CD14-positive monocyte (primary cell): Measurements from ENCODE around the gene CPED1. TPM values are rescaled to one million over a fixed set of nuclear protein-coding genes. Genes with fewer than 3 reads are reported as not detected.

Experiments used
- DNase-seq, 3 donors: peaks; one replicate each; pipeline ENCODE4 v3.0.0-alpha.2; 2011 to 2022
- H2AFZ ChIP-seq: 2 replicates; pipeline ENCODE4 v1.6.0; 2012; ENCODE audit warnings: mild to moderate bottlenecking, low read depth, low read length, inconsistent platforms; ENCODE audit not compliant: insufficient read depth, poor library complexity, severe bottlenecking
- H3K27ac ChIP-seq, 2 donors: 1 replicate in 1 of 2; 2 replicates in 1 of 2; pipeline ENCODE4 v1.5.1; 2012 to 2013; ENCODE audit warnings: low read length in 2 of 2, control low read depth in 1 of 2, inconsistent platforms in 1 of 2, low read depth in 1 of 2, mild to moderate bottlenecking in 1 of 2
- H3K27me3 ChIP-seq, 2 donors: one replicate each; pipeline versions ENCODE4 v1.6.0 to v1.6.1; 2011 to 2013; ENCODE audit warnings: low read length in 2 of 2; ENCODE audit not compliant: control insufficient read depth in 2 of 2, insufficient read depth in 2 of 2
- H3K36me3 ChIP-seq, 2 donors: replicated peaks in 1 of 2; 1 replicate in 1 of 2; 2 replicates in 1 of 2; pipeline versions ENCODE4 v1.5.1 to v1.6.1; 2012 to 2013; ENCODE audit warnings: low read length in 2 of 2, control low read depth in 1 of 2, inconsistent platforms in 1 of 2, mild to moderate bottlenecking in 1 of 2; ENCODE audit not compliant: insufficient read depth in 2 of 2, control insufficient read depth in 1 of 2
- H3K4me1 ChIP-seq, 2 donors: 1 replicate in 1 of 2; 2 replicates in 1 of 2; pipeline versions ENCODE4 v1.5.1 to v1.6.1; 2012 to 2013; ENCODE audit warnings: low read length in 2 of 2, control low read depth in 1 of 2, inconsistent platforms in 1 of 2, mild to moderate bottlenecking in 1 of 2, moderate library complexity in 1 of 2; ENCODE audit not compliant: insufficient read depth in 2 of 2, control insufficient read depth in 1 of 2
- H3K4me2 ChIP-seq: replicated peaks from 2 replicates; pipeline ENCODE3; 2012; ENCODE audit warnings: low read length, moderate library complexity, mild to moderate bottlenecking; ENCODE audit not compliant: poor library complexity, severe bottlenecking; ENCODE audit errors: extremely low read depth
- H3K4me3 ChIP-seq, 3 experiments: fragments of 200-600 bp in 1 of 3; sonication (generic) in 1 of 3; replicated peaks in 1 of 3; 1 replicate in 2 of 3; 2 replicates in 1 of 3; pipeline ENCODE4 v1.5.1; 2011 to 2013; ENCODE audit warnings: low read length in 3 of 3, mild to moderate bottlenecking in 3 of 3, control low read depth in 2 of 3, low read depth in 2 of 3, inconsistent platforms in 1 of 3, moderate library complexity in 1 of 3
- H3K79me2 ChIP-seq: 2 replicates; pipeline ENCODE4 v1.6.0; 2012; ENCODE audit warnings: mild to moderate bottlenecking, control low read depth, inconsistent platforms, low read length, moderate library complexity; ENCODE audit not compliant: insufficient read depth
- H3K9ac ChIP-seq: 2 replicates; pipeline ENCODE4 v1.6.0; 2017; ENCODE audit warnings: low read length, mild to moderate bottlenecking; ENCODE audit not compliant: insufficient read depth, poor library complexity, severe bottlenecking
- H3K9me3 ChIP-seq, 2 donors: replicated peaks in 1 of 2; 1 replicate in 1 of 2; 2 replicates in 1 of 2; pipeline versions ENCODE4 v1.5.1 to v1.6.1; 2012 to 2013; ENCODE audit warnings: low read length in 2 of 2, control low read depth in 1 of 2; ENCODE audit not compliant: control insufficient read depth in 1 of 2, insufficient read depth in 1 of 2
- H4K20me1 ChIP-seq: 2 replicates; pipeline ENCODE4 v1.6.0; 2012; ENCODE audit warnings: mild to moderate bottlenecking, low read length, control low read depth, moderate library complexity; ENCODE audit not compliant: insufficient read depth
- H3K27ac Mint-ChIP-seq, 7 donors: one replicate each; pipeline ENCODE4 v1.8.0; 2020; ENCODE audit warnings: mild to moderate bottlenecking in 7 of 7, mixed read lengths in 7 of 7, moderate library complexity in 6 of 7, inconsistent platforms in 2 of 7
- H3K27me3 Mint-ChIP-seq, 3 donors: one replicate each; pipeline ENCODE4 v1.8.0; 2021 to 2022; ENCODE audit warnings: low read depth in 3 of 3, mild to moderate bottlenecking in 3 of 3, mixed read lengths in 3 of 3, moderate library complexity in 3 of 3, inconsistent platforms in 1 of 3
- H3K36me3 Mint-ChIP-seq, 2 donors: one replicate each; pipeline ENCODE4 v1.8.0; 2020; ENCODE audit warnings: mixed read lengths in 2 of 2, inconsistent platforms in 1 of 2, mild to moderate bottlenecking in 1 of 2
- H3K4me1 Mint-ChIP-seq: one replicate; pipeline ENCODE4 v1.8.0; 2020; ENCODE audit warnings: mild to moderate bottlenecking, mixed read lengths
- H3K4me3 Mint-ChIP-seq, 2 donors: one replicate each; pipeline ENCODE4 v1.8.0; 2020; ENCODE audit warnings: mild to moderate bottlenecking in 2 of 2, mixed read lengths in 2 of 2, moderate library complexity in 1 of 2
- H3K9me3 Mint-ChIP-seq, 7 donors: one replicate each; pipeline ENCODE4 v1.8.0; 2020 to 2022; ENCODE audit warnings: mixed read lengths in 7 of 7, mild to moderate bottlenecking in 6 of 7, moderate library complexity in 6 of 7, inconsistent platforms in 2 of 7
- WGBS: methylation state at CpG from one replicate; pipeline ENCODE4 v1.1.5; 2013; ENCODE audit warnings: missing lambda C conversion rate; ENCODE audit not compliant: insufficient coverage; 5-methylcytosine and 5-hydroxymethylcytosine counted together
- intact Hi-C, 2 donors: fragments of 100-400 bp; cut with micrococcal nuclease; formaldehyde crosslinking; loops; one replicate each; pipeline versions ENCODE4 v1.15.0 to v1.15.1; 2023
- polyA plus RNA-seq, 3 donors: library from polyadenylated mRNA; depleted of rRNA in 1 of 3; unstranded in 2 of 3; stranded (reverse) in 1 of 3; fragments of 300-500 nt in 2 of 3; fragments of >200 nt in 1 of 3; fragmentation: Illumina TruSeq in 2 of 3; gene quantifications; 1 replicate in 2 of 3; 2 replicates in 1 of 3; pipeline ENCODE4 v1.2.3, GENCODE V29; 2012 to 2021
- TF ChIP-seq, protein P1 (sequence below): fragments of 200-600 bp; IDR thresholded peaks from one replicate; pipeline ENCODE4 v1.8.0; 2022; ENCODE audit warnings: antibody characterized with exemption, mild to moderate bottlenecking

Gene CPED1
- polyA plus RNA-seq, 3 donors = 9.8 to 30.0 (median 20.4) TPM

DNA sequence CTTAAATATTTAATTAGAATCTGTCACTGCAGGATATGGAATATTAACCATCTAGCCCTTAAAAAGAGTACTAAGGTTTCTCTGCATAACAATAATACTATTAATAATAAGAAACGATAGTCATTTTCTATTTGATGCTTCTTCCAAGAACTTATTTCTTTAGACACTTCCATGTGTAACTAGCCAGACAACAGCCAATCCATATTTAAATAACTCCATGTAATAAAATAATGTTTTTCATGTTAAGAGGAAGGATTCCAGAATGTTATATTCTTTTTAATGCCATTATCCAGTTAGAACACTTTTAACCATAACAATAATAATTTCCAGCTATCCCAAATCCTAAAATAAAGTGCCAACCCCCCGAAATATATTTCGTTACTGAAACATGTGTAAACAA lies 170.2 kb downstream of the CPED1 start:
- WGBS = no CpG with 5 or more reads among the region's 3 CpGs

DNA sequence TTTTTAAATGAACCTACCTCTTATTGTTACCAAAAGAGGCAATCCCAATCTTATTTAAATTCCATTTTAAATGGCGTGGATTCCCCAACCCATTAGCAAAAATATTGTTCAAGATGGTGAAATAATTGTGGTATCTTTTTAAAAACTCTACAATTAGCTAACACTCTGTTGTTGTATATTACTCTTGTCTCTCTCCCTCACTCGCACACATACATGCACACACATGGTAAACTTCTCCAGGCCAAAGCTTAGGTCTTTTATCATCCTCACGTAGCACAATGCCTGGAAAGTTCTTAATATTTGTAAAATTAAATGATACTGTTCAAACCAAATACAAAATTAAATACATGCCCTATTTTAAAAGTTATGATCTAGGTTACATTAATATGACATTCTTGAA lies 171.0 kb downstream of the CPED1 start:
- Histone ChIP-seq H3K27me3 (no peaks in the 10 kb centered on the region), H2AFZ (no peak overlapping the region), H3K27ac (no peak overlapping the region), H3K36me3 (no peaks in the 10 kb centered on the region), H3K4me2 (no peak overlapping the region), H3K9me3 (no peaks in the 10 kb centered on the region), H3K4me3 (no peak overlapping the region), H3K79me2 (no peaks in the 10 kb centered on the region), H3K9ac (no peak overlapping the region), H3K4me1 (no peaks in the 10 kb centered on the region), H4K20me1 (no peaks in the 10 kb centered on the region)
- no peak overlapping the region for H3K4me3 Mint-ChIP-seq
- TF ChIP-seq, protein P1, sequence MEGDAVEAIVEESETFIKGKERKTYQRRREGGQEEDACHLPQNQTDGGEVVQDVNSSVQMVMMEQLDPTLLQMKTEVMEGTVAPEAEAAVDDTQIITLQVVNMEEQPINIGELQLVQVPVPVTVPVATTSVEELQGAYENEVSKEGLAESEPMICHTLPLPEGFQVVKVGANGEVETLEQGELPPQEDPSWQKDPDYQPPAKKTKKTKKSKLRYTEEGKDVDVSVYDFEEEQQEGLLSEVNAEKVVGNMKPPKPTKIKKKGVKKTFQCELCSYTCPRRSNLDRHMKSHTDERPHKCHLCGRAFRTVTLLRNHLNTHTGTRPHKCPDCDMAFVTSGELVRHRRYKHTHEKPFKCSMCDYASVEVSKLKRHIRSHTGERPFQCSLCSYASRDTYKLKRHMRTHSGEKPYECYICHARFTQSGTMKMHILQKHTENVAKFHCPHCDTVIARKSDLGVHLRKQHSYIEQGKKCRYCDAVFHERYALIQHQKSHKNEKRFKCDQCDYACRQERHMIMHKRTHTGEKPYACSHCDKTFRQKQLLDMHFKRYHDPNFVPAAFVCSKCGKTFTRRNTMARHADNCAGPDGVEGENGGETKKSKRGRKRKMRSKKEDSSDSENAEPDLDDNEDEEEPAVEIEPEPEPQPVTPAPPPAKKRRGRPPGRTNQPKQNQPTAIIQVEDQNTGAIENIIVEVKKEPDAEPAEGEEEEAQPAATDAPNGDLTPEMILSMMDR = no peak
- no peak overlapping the region for H3K27ac Mint-ChIP-seq
- H3K27me3 Mint-ChIP-seq = no peaks in the 10 kb centered on the region
- intact Hi-C loops = no loop called here
- H3K9me3 Mint-ChIP-seq = no peaks in the 10 kb centered on the region
- no peaks in the 10 kb centered on the region for H3K4me1 Mint-ChIP-seq
- WGBS = no CpG with 5 or more reads among the region's 3 CpGs
- H3K36me3 Mint-ChIP-seq = no peaks in the 10 kb centered on the region
- DNase-seq = no peak

More for the DNA sequence above, 170.2 kb downstream of the CPED1 start:
- TF ChIP-seq, protein P1 = no peak
- no peaks in the 10 kb centered on the region for H3K9me3 ChIP-seq
- Mint-ChIP-seq H3K4me3 (no peak overlapping the region), H3K4me1 (no peaks in the 10 kb centered on the region), H3K27ac (no peak overlapping the region), H3K36me3 (no peaks in the 10 kb centered on the region), H3K9me3 (no peaks in the 10 kb centered on the region), H3K27me3 (no peaks in the 10 kb centered on the region)
- no peak overlapping the region for H3K27ac ChIP-seq
- no peak overlapping the region for H3K4me3 ChIP-seq
- H3K27me3 ChIP-seq = no peaks in the 10 kb centered on the region
- no peak overlapping the region for H3K4me2 ChIP-seq
- no peak overlapping the region for H3K9ac ChIP-seq
- H3K36me3 ChIP-seq = no peaks in the 10 kb centered on the region
- no peak for DNase-seq
- H2AFZ ChIP-seq = no peak overlapping the region
- H4K20me1 ChIP-seq = no peaks in the 10 kb centered on the region
- intact Hi-C loops = no loop called here
- H3K4me1 ChIP-seq = no peaks in the 10 kb centered on the region
- H3K79me2 ChIP-seq = no peaks in the 10 kb centered on the region
